Endothelial cell of umbilical vein (primary cell): ENCODE data around the gene NSMCE1. TPM values are rescaled to one million over a fixed set of nuclear protein-coding genes. Genes with fewer than 3 reads are reported as not detected.

Experiments used
- BruUV-seq: library from RNA; stranded (reverse); fragments of 400-500 nt; replicated peaks from 2 replicates; lab custom pipeline; 2021; lab: Mats Ljungman, UMichigan
- CTCF ChIA-PET: fragments of 300-600, 350-600 bp; sonication (Branson Sonifier 250); formaldehyde crosslinking; loops from one replicate; lab custom pipeline; 2021; ENCODE audit warnings: antibody characterized with exemption, inconsistent platforms; lab: Charles Lee
- POLR2A ChIA-PET: fragments of 300-600, 350-600 bp; sonication (Branson Sonifier 250); formaldehyde crosslinking; loops from one replicate; lab custom pipeline; 2021; ENCODE audit warnings: antibody characterized with exemption, inconsistent platforms; lab: Charles Lee
- DNase-seq: peaks from one replicate; pipeline ENCODE4 v3.0.0-alpha.2; 2011; ENCODE audit warnings: low read depth, low spot score
- FAIRE-seq: peaks from 2 replicates; lab custom pipeline; 2011; peaks lifted over from hg19 to GRCh38; lab: Jason Lieb, UNC
- H2AFZ ChIP-seq: 2 replicates; pipeline ENCODE4 v1.6.0; 2012; ENCODE audit warnings: low read depth, low read length, control low read depth, inconsistent platforms
- H3K27ac ChIP-seq: 2 replicates; pipeline ENCODE4 v1.5.1; 2011; ENCODE audit warnings: low read depth, mild to moderate bottlenecking, control low read depth, low read length, moderate library complexity; ENCODE audit not compliant: insufficient read depth
- H3K27me3 ChIP-seq, 2 experiments: 2 replicates each; pipeline versions ENCODE4 v1.6.0 to v1.6.1; 2011; ENCODE audit warnings: low read length in 2 of 2, mixed read lengths in 1 of 2; ENCODE audit not compliant: control insufficient read depth in 2 of 2, insufficient read depth in 2 of 2
- H3K36me3 ChIP-seq, 2 experiments: 2 replicates in 1 of 2; 3 replicates in 1 of 2; pipeline ENCODE4 v1.5.1; 2011; ENCODE audit warnings: low read length in 2 of 2, mild to moderate bottlenecking in 1 of 2, moderate library complexity in 1 of 2; ENCODE audit not compliant: control insufficient read depth in 2 of 2, insufficient read depth in 2 of 2; ENCODE audit errors: extremely low read depth in 1 of 2
- H3K4me1 ChIP-seq: 3 replicates; pipeline ENCODE4 v1.5.1; 2011; ENCODE audit warnings: mild to moderate bottlenecking, low read length; ENCODE audit not compliant: control insufficient read depth, insufficient read depth; ENCODE audit errors: extremely low read depth
- H3K4me2 ChIP-seq: 2 replicates; pipeline ENCODE4 v1.6.1; 2011; ENCODE audit warnings: low read length, control low read depth, mixed read lengths; ENCODE audit not compliant: insufficient read depth
- H3K4me3 ChIP-seq, 3 experiments: fragments of 200-600 bp in 1 of 3; sonication (generic), shearing (Covaris generic) in 1 of 3; replicated peaks in 1 of 3; 2 replicates each; pipeline ENCODE4 v1.5.1; 2011 to 2016; ENCODE audit warnings: control low read depth in 3 of 3, low read length in 3 of 3, mild to moderate bottlenecking in 2 of 3, inconsistent platforms in 1 of 3, low read depth in 1 of 3, moderate library complexity in 1 of 3; ENCODE audit not compliant: insufficient read depth in 1 of 3
- H3K79me2 ChIP-seq: 2 replicates; pipeline ENCODE4 v1.6.0; 2012; ENCODE audit warnings: low read length, inconsistent platforms; ENCODE audit not compliant: control insufficient read depth, insufficient read depth
- H3K9ac ChIP-seq: replicated peaks from 2 replicates; pipeline ENCODE3; 2011; ENCODE audit warnings: low read length, control low read depth; ENCODE audit not compliant: insufficient read depth; ENCODE audit errors: extremely low read depth
- H3K9me1 ChIP-seq: replicated peaks from 3 replicates; pipeline ENCODE4 v1.6.0; 2011; ENCODE audit warnings: mild to moderate bottlenecking, low read length; ENCODE audit not compliant: control insufficient read depth, insufficient read depth; ENCODE audit errors: extremely low read depth
- H3K9me3 ChIP-seq: replicated peaks from 2 replicates; pipeline ENCODE4 v1.5.1; 2012; ENCODE audit warnings: low read length, inconsistent platforms; ENCODE audit not compliant: control insufficient read depth, insufficient read depth
- H4K20me1 ChIP-seq: replicated peaks from 2 replicates; pipeline ENCODE3; 2011; ENCODE audit warnings: mild to moderate bottlenecking, low read length; ENCODE audit not compliant: control insufficient read depth, insufficient read depth; ENCODE audit errors: extremely low read depth
- EZH2 ChIP-seq: IDR thresholded peaks from 2 replicates; pipeline ENCODE4 v1.6.1; 2012; ENCODE audit warnings: borderline replicate concordance, low read depth, mild to moderate bottlenecking, moderate library complexity, low read length, inconsistent platforms; ENCODE audit not compliant: severe bottlenecking
- FOS ChIP-seq: IDR thresholded peaks from 2 replicates; pipeline ENCODE4 v1.6.1; 2011; ENCODE audit warnings: mild to moderate bottlenecking, low read length, moderate library complexity, borderline replicate concordance; ENCODE audit not compliant: insufficient read depth
- GATA2 ChIP-seq: IDR thresholded peaks from 2 replicates; pipeline ENCODE4 v1.7.0; 2011; ENCODE audit warnings: low read depth, mild to moderate bottlenecking, moderate library complexity, mixed read lengths, low read length; ENCODE audit not compliant: insufficient read length, insufficient read depth
- JUN ChIP-seq: IDR thresholded peaks from 2 replicates; pipeline ENCODE4 v1.6.1; 2011; ENCODE audit warnings: borderline replicate concordance, low read depth; ENCODE audit not compliant: insufficient read length, insufficient read depth
- MYC ChIP-seq: IDR thresholded peaks from one replicate; pipeline ENCODE4 v1.6.1; 2011; ENCODE audit warnings: mild to moderate bottlenecking, low read depth, low read length
- POLR2A ChIP-seq: IDR thresholded peaks from 2 replicates; pipeline ENCODE4 v1.6.1; 2012; ENCODE audit warnings: low read depth, mild to moderate bottlenecking, control low read depth, low read length
- POLR2AphosphoS5 ChIP-seq: IDR thresholded peaks from 2 replicates; pipeline ENCODE4 v1.6.1; 2012; ENCODE audit warnings: low read depth, mild to moderate bottlenecking, control low read depth, low read length, moderate library complexity; ENCODE audit not compliant: insufficient read depth
- dilution Hi-C: fragments of 300-500 bp; cut with MboI; formaldehyde crosslinking; loops from one replicate; pipeline ENCODE4 v1.15.0; 2019; ENCODE audit warnings: low sequenced_read_pairs; ENCODE audit not compliant: extremely low pct_ligation_motif_present
- intact Hi-C: fragments of 100-400 bp; cut with micrococcal nuclease; formaldehyde crosslinking; loops from one replicate; pipeline ENCODE4 v1.10.0; 2022
- polyA plus RNA-seq, 4 experiments: library from polyadenylated mRNA; depleted of rRNA in 3 of 4; stranded (reverse) in 3 of 4; unstranded in 1 of 4; fragments of >200 nt; gene quantifications; 2 replicates each; pipeline versions ENCODE4 v1.2.1 to v1.2.3, GENCODE V29; 2011 to 2012; ENCODE audit warnings: missing spikeins in 1 of 4
- total RNA-seq: library from RNA; stranded (reverse); gene quantifications from 2 replicates; pipeline ENCODE4 v1.2.3, GENCODE V29; 2021
- TF ChIP-seq, protein P1 (sequence below): IDR thresholded peaks from 2 replicates; pipeline ENCODE4 v1.6.1; 2011; ENCODE audit not compliant: insufficient read depth, insufficient read length
- TF ChIP-seq, protein P2 (sequence below), 2 donors: IDR thresholded peaks; 1 replicate in 1 of 2; 2 replicates in 1 of 2; pipeline ENCODE4 v1.5.1; 2011; ENCODE audit warnings: low read length in 2 of 2, mild to moderate bottlenecking in 2 of 2, moderate library complexity in 2 of 2, control low read depth in 1 of 2, inconsistent platforms in 1 of 2, low read depth in 1 of 2; ENCODE audit not compliant: insufficient read depth in 1 of 2; ENCODE audit errors: extremely low read depth in 1 of 2

The NSMCE1 gene
- total and polyA plus RNA-seq, 2 donors (not counting 3 experiments of a cell fraction or from before 2014, with no cell fraction given), result 23.8 to 42.0 TPM

DNA sequence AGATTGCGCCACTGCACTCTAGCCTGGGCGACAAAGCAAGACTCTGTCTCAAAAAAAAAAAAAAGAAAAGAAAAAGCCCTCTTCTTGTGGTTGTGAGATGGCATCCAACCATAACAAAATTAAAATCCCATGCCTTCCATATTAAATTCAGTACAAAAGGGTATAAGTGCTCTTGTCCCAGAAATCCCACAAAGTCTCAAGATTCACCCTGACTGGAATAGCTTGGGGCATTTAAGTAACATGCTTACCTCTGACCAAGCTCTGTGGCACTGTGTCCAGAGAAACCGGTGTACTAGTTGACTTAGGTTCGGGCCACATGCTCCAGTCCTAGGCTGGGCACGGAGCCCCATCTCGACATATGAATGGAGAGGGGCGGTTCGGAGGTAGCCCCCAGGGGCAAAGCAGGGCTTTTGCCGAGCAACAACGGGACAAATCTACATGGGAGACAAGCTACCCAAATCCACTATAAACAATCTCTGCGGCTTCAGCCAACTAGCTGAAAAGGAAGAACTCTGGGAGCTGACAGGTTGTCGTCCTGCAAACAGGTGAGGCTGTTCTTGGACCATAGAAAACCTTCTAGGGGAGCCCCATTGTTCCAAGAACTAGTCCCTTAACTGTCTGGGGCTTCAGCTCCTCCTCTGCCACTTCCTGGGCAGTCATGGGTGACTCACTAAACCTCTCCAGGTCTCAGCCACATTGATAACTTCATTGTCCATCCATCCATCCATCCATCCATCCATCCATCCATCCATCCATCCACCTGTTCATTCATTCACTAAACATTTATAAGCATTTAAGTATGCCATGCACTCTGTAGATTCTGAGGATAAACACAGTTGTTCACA is 34.9 kb upstream of the NSMCE1 start:
- POLR2A ChIA-PET, result no interaction called here

More for the DNA sequence above, 34.9 kb upstream of the NSMCE1 start:
- Histone ChIP-seq H3K27me3 (no peaks in the 10 kb centered on the region), H3K79me2 (no peaks in the 10 kb centered on the region), H3K4me2 (no peak overlapping the region), H3K36me3 (no peaks in the 10 kb centered on the region), H4K20me1 (no peaks in the 10 kb centered on the region), H3K9me1 (no peaks in the 10 kb centered on the region), H3K9me3 (no peaks in the 10 kb centered on the region), H3K4me1 (peaks cover 23% of the 10 kb centered on the region), H3K9ac (no peak overlapping the region), H2AFZ (no peak overlapping the region), H3K27ac (no peak overlapping the region), H3K4me3 (no peak overlapping the region)
- intact Hi-C loops, result no loop called here
- peak; percentile 68 for FAIRE-seq
- BruUV-seq, result no TSS peak
- no peak for DNase-seq
- CTCF ChIA-PET, result interaction anchor here (1.4 kb wide), 1 partner anchor 14 kb away, joined by 3 read pairs; no protein-coding TSS in a partner anchor
- dilution Hi-C loops, result no loop called here
- TF ChIP-seq FOS (no peak), GATA2 (no peak), POLR2A (no peak), EZH2 (no peak), MYC (no peak), POLR2AphosphoS5 (no peak), JUN (no peak)
- TF ChIP-seq, protein P1, sequence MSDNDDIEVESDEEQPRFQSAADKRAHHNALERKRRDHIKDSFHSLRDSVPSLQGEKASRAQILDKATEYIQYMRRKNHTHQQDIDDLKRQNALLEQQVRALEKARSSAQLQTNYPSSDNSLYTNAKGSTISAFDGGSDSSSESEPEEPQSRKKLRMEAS, result no peak
- TF ChIP-seq, protein P2, sequence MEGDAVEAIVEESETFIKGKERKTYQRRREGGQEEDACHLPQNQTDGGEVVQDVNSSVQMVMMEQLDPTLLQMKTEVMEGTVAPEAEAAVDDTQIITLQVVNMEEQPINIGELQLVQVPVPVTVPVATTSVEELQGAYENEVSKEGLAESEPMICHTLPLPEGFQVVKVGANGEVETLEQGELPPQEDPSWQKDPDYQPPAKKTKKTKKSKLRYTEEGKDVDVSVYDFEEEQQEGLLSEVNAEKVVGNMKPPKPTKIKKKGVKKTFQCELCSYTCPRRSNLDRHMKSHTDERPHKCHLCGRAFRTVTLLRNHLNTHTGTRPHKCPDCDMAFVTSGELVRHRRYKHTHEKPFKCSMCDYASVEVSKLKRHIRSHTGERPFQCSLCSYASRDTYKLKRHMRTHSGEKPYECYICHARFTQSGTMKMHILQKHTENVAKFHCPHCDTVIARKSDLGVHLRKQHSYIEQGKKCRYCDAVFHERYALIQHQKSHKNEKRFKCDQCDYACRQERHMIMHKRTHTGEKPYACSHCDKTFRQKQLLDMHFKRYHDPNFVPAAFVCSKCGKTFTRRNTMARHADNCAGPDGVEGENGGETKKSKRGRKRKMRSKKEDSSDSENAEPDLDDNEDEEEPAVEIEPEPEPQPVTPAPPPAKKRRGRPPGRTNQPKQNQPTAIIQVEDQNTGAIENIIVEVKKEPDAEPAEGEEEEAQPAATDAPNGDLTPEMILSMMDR (IDR thresholded peaks at IDR 0.05; ENCODE audit: extremely low read depth in 1 of 2, insufficient read depth in 1 of 2, low read depth in 1 of 2, low read length in 2 of 2), result no peak
